RWPE1 (cell line): ENCODE data around the gene POLR1F.
"Not testable (repeated sequence)": the region's sequence is repeated elsewhere in the genome, so short reads cannot be mapped to it uniquely, and the experiment has no call there.

Experiments used
- CTCF ChIA-PET: fragments of 350-600 bp; sonication (Branson Sonifier 250); formaldehyde crosslinking; extraction: SDS; loops from one replicate; lab custom pipeline; 2021; lab: Yijun Ruan, JAX
- POLR2A ChIA-PET: fragments of 400-600 bp; formaldehyde crosslinking; extraction: SDS; loops from one replicate; lab custom pipeline; 2020; ENCODE audit warnings: antibody characterized with exemption; ENCODE audit not compliant: low non-redundant PET; lab: Yijun Ruan, JAX
- DNase-seq: peaks from one replicate; pipeline ENCODE4 v3.0.0; 2012; ENCODE audit warnings: low spot score
- H3K27ac ChIP-seq: fragments of 450-650 bp; 2 replicates; pipeline ENCODE4 v1.5.1; 2017
- TF ChIP-seq, protein P1 (sequence below): fragments of 450-650 bp; conservative IDR thresholded peaks from 2 replicates; pipeline ENCODE4 v1.5.1; 2017; ENCODE audit warnings: low read depth, mild to moderate bottlenecking

The POLR1F gene

GRCh38 chr7:19692111-19692828 is 16.6 kb downstream of the POLR1F start:
- no peak for DNase-seq
- CTCF ChIA-PET, result no interaction called here
- TF ChIP-seq, protein P1, sequence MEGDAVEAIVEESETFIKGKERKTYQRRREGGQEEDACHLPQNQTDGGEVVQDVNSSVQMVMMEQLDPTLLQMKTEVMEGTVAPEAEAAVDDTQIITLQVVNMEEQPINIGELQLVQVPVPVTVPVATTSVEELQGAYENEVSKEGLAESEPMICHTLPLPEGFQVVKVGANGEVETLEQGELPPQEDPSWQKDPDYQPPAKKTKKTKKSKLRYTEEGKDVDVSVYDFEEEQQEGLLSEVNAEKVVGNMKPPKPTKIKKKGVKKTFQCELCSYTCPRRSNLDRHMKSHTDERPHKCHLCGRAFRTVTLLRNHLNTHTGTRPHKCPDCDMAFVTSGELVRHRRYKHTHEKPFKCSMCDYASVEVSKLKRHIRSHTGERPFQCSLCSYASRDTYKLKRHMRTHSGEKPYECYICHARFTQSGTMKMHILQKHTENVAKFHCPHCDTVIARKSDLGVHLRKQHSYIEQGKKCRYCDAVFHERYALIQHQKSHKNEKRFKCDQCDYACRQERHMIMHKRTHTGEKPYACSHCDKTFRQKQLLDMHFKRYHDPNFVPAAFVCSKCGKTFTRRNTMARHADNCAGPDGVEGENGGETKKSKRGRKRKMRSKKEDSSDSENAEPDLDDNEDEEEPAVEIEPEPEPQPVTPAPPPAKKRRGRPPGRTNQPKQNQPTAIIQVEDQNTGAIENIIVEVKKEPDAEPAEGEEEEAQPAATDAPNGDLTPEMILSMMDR, result no peak
- H3K27ac ChIP-seq, result no peak overlapping the region
- POLR2A ChIA-PET, result no interaction called here

- H3K27ac ChIP-seq, result no peak overlapping the region
- TF ChIP-seq, protein P1, result no peak
- CTCF ChIA-PET, result no interaction called here
- DNase-seq, result no peak
- POLR2A ChIA-PET, result no interaction called here
Observed at GRCh38 chr7:19690736-19691135, 18.1 kb downstream of the POLR1F start.

DNA sequence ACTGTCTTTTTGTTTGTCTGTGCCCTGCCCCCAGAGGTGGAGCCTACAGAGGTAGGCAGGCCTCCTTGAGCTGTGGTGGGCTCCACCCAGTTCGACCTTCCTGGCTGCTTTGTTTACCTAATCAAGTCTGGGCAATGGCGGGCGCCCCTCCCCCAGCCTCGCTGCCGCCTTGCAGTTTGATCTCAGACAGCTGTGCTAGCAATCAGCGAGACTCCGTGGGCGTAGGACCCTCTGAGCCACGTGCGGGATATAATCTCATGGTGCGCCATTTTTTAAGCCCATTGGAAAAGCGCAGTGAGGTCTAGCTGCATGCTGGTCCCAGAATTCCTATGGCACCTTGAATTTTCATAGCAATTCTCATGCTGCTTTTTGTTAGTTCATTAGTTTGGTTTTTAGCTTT is 19.7 kb downstream of the POLR1F start:
- DNase-seq, CTCF ChIA-PET, POLR2A ChIA-PET, H3K27ac ChIP-seq: not testable (repeated sequence)

- CTCF ChIA-PET, result no interaction called here
- TF ChIP-seq, protein P1, result no peak
- no peak for DNase-seq
- H3K27ac ChIP-seq, result no peak overlapping the region
- POLR2A ChIA-PET, result no interaction called here
Observed at GRCh38 chr7:19681596-19681995, 27.2 kb downstream of the POLR1F start.

DNA sequence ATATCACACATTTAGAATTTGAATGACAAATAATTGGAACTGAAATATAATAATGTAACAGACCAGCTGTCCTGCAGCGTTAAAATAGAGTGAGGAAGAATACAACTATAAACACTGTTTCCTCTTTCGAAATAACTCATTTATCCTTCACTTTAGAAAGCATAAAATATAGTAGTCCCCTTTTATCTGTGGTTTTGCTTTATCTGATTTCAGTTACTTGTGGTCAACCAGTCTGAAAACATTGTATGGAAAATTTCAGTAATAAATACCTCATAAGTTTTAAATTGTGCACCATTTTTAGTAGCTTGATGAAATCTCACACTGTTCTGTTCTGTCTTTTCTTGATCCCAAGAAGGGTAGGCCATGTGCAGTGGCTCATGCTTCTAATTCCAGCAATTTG is 31.7 kb downstream of the POLR1F start:
- ChIA-PET POLR2A (no interaction called here), CTCF (interaction anchor here (0.6 kb wide), 1 partner anchor 822 kb away, joined by 4 read pairs; no protein-coding TSS in a partner anchor)
- TF ChIP-seq, protein P1, result no peak
- no peak for DNase-seq
- no peak overlapping the region for H3K27ac ChIP-seq

DNA sequence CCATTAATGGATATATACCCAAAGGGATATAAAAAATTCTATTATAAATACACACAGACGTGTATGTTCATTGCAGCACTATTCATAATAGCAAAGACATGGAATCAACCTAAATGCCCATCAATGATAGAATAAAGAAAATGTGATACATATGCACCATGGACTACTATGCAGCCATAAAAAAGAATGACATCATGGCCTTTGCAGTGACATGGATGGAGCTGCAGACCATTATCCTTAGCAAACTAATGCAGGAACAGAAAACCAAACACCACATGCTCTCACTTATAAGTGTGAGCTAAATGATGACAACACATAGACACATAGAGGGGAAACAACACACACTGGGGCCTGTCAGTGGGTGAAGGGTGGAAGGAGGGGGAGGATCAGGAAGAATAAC is 33.0 kb downstream of the POLR1F start:
- POLR2A ChIA-PET, result no interaction called here
- TF ChIP-seq, protein P1, result no peak
- no peak overlapping the region for H3K27ac ChIP-seq
- CTCF ChIA-PET, result no interaction called here
- DNase-seq, result no peak

GRCh38 chr7:19674266-19674960 is 34.4 kb downstream of the POLR1F start:
- TF ChIP-seq, protein P1, result no peak
- ChIA-PET POLR2A (no interaction called here), CTCF (interaction anchor here (0.6 kb wide), 2 partner anchors 26 to 1093 kb away, joined by 3 to 5 read pairs; no protein-coding TSS in a partner anchor)
- no peak for DNase-seq
- no peak overlapping the region for H3K27ac ChIP-seq
